ENCODE data around the gene PXMP2.

PXMP2 gene

GRCh38 chr12:132651444-132652100 is 35.8 kb upstream of the PXMP2 start:
- Histone ChIP-seq H3K36me3 (replicated peaks) (peaks cover 91% of the 10 kb centered on the region), H3K9me3 (no peaks in the 10 kb centered on the region), H3K4me1 (no peaks in the 10 kb centered on the region), H3K27me3 (ENCODE audit: low read depth) (no peaks in the 10 kb centered on the region), H3K4me3 (no peak overlapping the region)
- in situ Hi-C loops (cut with MboI; ENCODE audit: low sequenced_read_pairs): no loop called here
- DNase-seq (ENCODE audit: low spot score in 2 of 2): peak in 1 of 2 experiments; percentile 84

GRCh38 chr12:132653567-132654290 is 33.7 kb upstream of the PXMP2 start:
- H3K36me3 ChIP-seq (replicated peaks): peaks cover 92% of the 10 kb centered on the region
- no peaks in the 10 kb centered on the region for H3K27me3 ChIP-seq (ENCODE audit: low read depth)
- in situ Hi-C loops (cut with MboI; ENCODE audit: low sequenced_read_pairs): no loop called here
- H3K9me3 ChIP-seq: no peaks in the 10 kb centered on the region
- no peak overlapping the region for H3K4me3 ChIP-seq
- DNase-seq (ENCODE audit: low spot score in 2 of 2): no peak
- H3K4me1 ChIP-seq: no peaks in the 10 kb centered on the region

- no peaks in the 10 kb centered on the region for H3K27me3 ChIP-seq (ENCODE audit: low read depth)
- no peaks in the 10 kb centered on the region for H3K9me3 ChIP-seq
- H3K36me3 ChIP-seq (replicated peaks): peaks cover 94% of the 10 kb centered on the region
- in situ Hi-C loops (cut with MboI; ENCODE audit: low sequenced_read_pairs): no loop called here
- H3K4me3 ChIP-seq: no peak overlapping the region
- no peaks in the 10 kb centered on the region for H3K4me1 ChIP-seq
- no peak for DNase-seq (ENCODE audit: low spot score in 2 of 2)
These were observed 30.2 kb upstream of the PXMP2 start for GRCh38 chr12:132657004-132657727.

GRCh38 chr12:132658149-132658894 is 29.1 kb upstream of the PXMP2 start:
- H3K27me3 ChIP-seq (ENCODE audit: low read depth): no peaks in the 10 kb centered on the region
- in situ Hi-C loops (cut with MboI; ENCODE audit: low sequenced_read_pairs): no loop called here
- no peak overlapping the region for H3K4me3 ChIP-seq
- H3K9me3 ChIP-seq: no peaks in the 10 kb centered on the region
- H3K4me1 ChIP-seq: no peaks in the 10 kb centered on the region
- DNase-seq (ENCODE audit: low spot score in 2 of 2): no peak
- peaks cover 98% of the 10 kb centered on the region for H3K36me3 ChIP-seq (replicated peaks)

GRCh38 chr12:132659146-132659545 is 28.2 kb upstream of the PXMP2 start:
- DNase-seq (ENCODE audit: low spot score in 2 of 2): no peak
- Histone ChIP-seq H3K27me3 (ENCODE audit: low read depth) (no peaks in the 10 kb centered on the region), H3K9me3 (no peaks in the 10 kb centered on the region), H3K36me3 (replicated peaks) (peaks cover 100% of the 10 kb centered on the region), H3K4me1 (no peaks in the 10 kb centered on the region), H3K4me3 (no peak overlapping the region)
- in situ Hi-C loops (cut with MboI; ENCODE audit: low sequenced_read_pairs): no loop called here

GRCh38 chr12:132660052-132660451 is 27.3 kb upstream of the PXMP2 start:
- no peak for DNase-seq (ENCODE audit: low spot score in 2 of 2)
- in situ Hi-C loops (cut with MboI; ENCODE audit: low sequenced_read_pairs): no loop called here
- Histone ChIP-seq H3K4me3 (no peak overlapping the region), H3K36me3 (replicated peaks) (peaks cover 100% of the 10 kb centered on the region), H3K4me1 (no peaks in the 10 kb centered on the region), H3K9me3 (no peaks in the 10 kb centered on the region), H3K27me3 (ENCODE audit: low read depth) (no peaks in the 10 kb centered on the region)

GRCh38 chr12:132660996-132661395 is 26.4 kb upstream of the PXMP2 start:
- in situ Hi-C loops (cut with MboI; ENCODE audit: low sequenced_read_pairs): no loop called here
- Histone ChIP-seq H3K27me3 (ENCODE audit: low read depth) (no peaks in the 10 kb centered on the region), H3K4me3 (no peak overlapping the region), H3K36me3 (replicated peaks) (peaks cover 100% of the 10 kb centered on the region), H3K4me1 (no peaks in the 10 kb centered on the region), H3K9me3 (no peaks in the 10 kb centered on the region)
- no peak for DNase-seq (ENCODE audit: low spot score in 2 of 2)

- DNase-seq (ENCODE audit: low spot score in 2 of 2): no peak
- Histone ChIP-seq H3K4me1 (no peaks in the 10 kb centered on the region), H3K36me3 (replicated peaks) (peaks cover 100% of the 10 kb centered on the region), H3K9me3 (no peaks in the 10 kb centered on the region), H3K27me3 (ENCODE audit: low read depth) (no peaks in the 10 kb centered on the region), H3K4me3 (no peak overlapping the region)
- in situ Hi-C loops (cut with MboI; ENCODE audit: low sequenced_read_pairs): no loop called here
These were observed 25.4 kb upstream of the PXMP2 start for GRCh38 chr12:132661972-132662371.

GRCh38 chr12:132662901-132663755 is 24.3 kb upstream of the PXMP2 start:
- H3K36me3 ChIP-seq (replicated peaks): peaks cover 100% of the 10 kb centered on the region

GRCh38 chr12:132664206-132665148 is 22.9 kb upstream of the PXMP2 start:
- Histone ChIP-seq H3K36me3 (replicated peaks) (peaks cover 100% of the 10 kb centered on the region), H3K27me3 (ENCODE audit: low read depth) (no peaks in the 10 kb centered on the region), H3K9me3 (no peaks in the 10 kb centered on the region), H3K4me3 (no peak overlapping the region), H3K4me1 (no peaks in the 10 kb centered on the region)
- DNase-seq (ENCODE audit: low spot score in 2 of 2): no peak
- in situ Hi-C loops (cut with MboI; ENCODE audit: low sequenced_read_pairs): no loop called here

More at GRCh38 chr12:132662901-132663755, 24.3 kb upstream of the PXMP2 start:
- DNase-seq (ENCODE audit: low spot score in 2 of 2): no peak
- Histone ChIP-seq H3K27me3 (ENCODE audit: low read depth) (no peaks in the 10 kb centered on the region), H3K4me3 (no peak overlapping the region), H3K9me3 (no peaks in the 10 kb centered on the region), H3K4me1 (no peaks in the 10 kb centered on the region)
- in situ Hi-C loops (cut with MboI; ENCODE audit: low sequenced_read_pairs): no loop called here

GRCh38 chr12:132665149-132665491 is 22.3 kb upstream of the PXMP2 start:
- no peaks in the 10 kb centered on the region for H3K27me3 ChIP-seq (ENCODE audit: low read depth)
- H3K9me3 ChIP-seq: no peaks in the 10 kb centered on the region
- DNase-seq (ENCODE audit: low spot score in 2 of 2): no peak
- H3K36me3 ChIP-seq (replicated peaks): peaks cover 100% of the 10 kb centered on the region
- no peaks in the 10 kb centered on the region for H3K4me1 ChIP-seq
- H3K4me3 ChIP-seq: no peak overlapping the region
- in situ Hi-C loops (cut with MboI; ENCODE audit: low sequenced_read_pairs): no loop called here

GRCh38 chr12:132665794-132666193 is 21.6 kb upstream of the PXMP2 start:
- Histone ChIP-seq H3K27me3 (ENCODE audit: low read depth) (no peaks in the 10 kb centered on the region), H3K9me3 (no peaks in the 10 kb centered on the region), H3K4me3 (no peak overlapping the region), H3K36me3 (replicated peaks) (peaks cover 100% of the 10 kb centered on the region), H3K4me1 (no peaks in the 10 kb centered on the region)
- DNase-seq (ENCODE audit: low spot score in 2 of 2): no peak
- in situ Hi-C loops (cut with MboI; ENCODE audit: low sequenced_read_pairs): no loop called here
